GM06990 (cell line): ENCODE measurements around the gene TRMT10A.

Source experiments
- DNase-seq: peaks from one replicate; pipeline ENCODE4 v3.0.0-alpha.2; 2011; ENCODE audit not compliant: insufficient read length; ENCODE audit errors: extremely low read depth
- H3K27me3 ChIP-seq: replicated peaks from 2 replicates; pipeline ENCODE4 v1.6.0; 2011; ENCODE audit warnings: low read length; ENCODE audit not compliant: control insufficient read depth, insufficient read depth
- H3K36me3 ChIP-seq: 2 replicates; pipeline ENCODE4 v1.5.1; 2011; ENCODE audit warnings: low read length; ENCODE audit not compliant: control insufficient read depth, insufficient read depth
- H3K4me3 ChIP-seq: replicated peaks from 2 replicates; pipeline ENCODE4 v1.5.1; 2011; ENCODE audit warnings: low read depth, mild to moderate bottlenecking, control low read depth, low read length
- TF ChIP-seq, protein P1 (sequence below): IDR thresholded peaks from 2 replicates; pipeline ENCODE4 v1.5.1; 2011; ENCODE audit warnings: low read length, control low read depth, mild to moderate bottlenecking, inconsistent platforms; ENCODE audit not compliant: insufficient read depth, poor library complexity, severe bottlenecking

TRMT10A gene

DNA sequence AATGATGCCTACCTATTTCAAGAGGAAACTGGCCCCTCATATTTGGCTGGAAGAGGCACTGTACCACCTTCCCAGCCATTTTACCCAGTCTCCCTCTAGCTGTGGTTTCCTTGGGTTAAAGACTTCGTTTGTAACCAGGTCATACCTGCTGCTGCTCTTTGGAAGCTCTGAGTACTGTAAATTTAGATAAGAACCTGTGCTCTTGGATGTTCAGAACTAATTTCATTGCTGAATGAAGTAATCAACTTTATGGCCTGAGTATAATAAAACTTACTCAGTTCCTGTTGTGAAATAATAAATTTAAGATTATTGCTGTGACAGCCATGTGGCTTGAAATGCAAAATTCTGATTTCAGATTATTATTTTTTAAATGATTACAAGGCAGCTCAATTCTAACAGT is 23.0 kb upstream of the TRMT10A start:
- no peak overlapping the region for H3K4me3 ChIP-seq
- no peak for DNase-seq

DNA sequence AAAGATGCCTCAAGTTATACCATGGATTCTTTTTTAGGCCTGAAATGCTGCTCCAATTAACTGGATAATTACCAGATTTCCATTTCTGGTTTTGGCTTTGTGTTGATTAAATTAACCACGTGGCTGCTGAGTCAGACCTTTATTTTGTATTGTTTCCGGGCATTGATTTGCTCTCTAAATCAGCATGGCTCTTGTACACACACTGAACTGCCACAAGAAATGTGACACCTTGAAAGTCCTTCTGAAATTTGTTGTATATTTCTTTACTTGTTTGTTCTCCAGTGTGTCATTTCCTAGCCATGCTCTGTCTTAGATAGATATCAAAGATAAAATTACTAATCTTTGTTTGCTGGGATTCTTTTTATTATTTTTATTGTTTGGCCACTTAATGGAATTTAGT is 22.5 kb upstream of the TRMT10A start:
- Histone ChIP-seq H3K4me3 (no peak overlapping the region), H3K36me3 (no peaks in the 10 kb centered on the region), H3K27me3 (no peaks in the 10 kb centered on the region)
- no peak for DNase-seq
- TF ChIP-seq, protein P1, sequence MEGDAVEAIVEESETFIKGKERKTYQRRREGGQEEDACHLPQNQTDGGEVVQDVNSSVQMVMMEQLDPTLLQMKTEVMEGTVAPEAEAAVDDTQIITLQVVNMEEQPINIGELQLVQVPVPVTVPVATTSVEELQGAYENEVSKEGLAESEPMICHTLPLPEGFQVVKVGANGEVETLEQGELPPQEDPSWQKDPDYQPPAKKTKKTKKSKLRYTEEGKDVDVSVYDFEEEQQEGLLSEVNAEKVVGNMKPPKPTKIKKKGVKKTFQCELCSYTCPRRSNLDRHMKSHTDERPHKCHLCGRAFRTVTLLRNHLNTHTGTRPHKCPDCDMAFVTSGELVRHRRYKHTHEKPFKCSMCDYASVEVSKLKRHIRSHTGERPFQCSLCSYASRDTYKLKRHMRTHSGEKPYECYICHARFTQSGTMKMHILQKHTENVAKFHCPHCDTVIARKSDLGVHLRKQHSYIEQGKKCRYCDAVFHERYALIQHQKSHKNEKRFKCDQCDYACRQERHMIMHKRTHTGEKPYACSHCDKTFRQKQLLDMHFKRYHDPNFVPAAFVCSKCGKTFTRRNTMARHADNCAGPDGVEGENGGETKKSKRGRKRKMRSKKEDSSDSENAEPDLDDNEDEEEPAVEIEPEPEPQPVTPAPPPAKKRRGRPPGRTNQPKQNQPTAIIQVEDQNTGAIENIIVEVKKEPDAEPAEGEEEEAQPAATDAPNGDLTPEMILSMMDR, result no peak

More for the DNA sequence above, 23.0 kb upstream of the TRMT10A start:
- Histone ChIP-seq H3K27me3 (no peaks in the 10 kb centered on the region), H3K36me3 (no peaks in the 10 kb centered on the region)
- TF ChIP-seq, protein P1, result no peak

DNA sequence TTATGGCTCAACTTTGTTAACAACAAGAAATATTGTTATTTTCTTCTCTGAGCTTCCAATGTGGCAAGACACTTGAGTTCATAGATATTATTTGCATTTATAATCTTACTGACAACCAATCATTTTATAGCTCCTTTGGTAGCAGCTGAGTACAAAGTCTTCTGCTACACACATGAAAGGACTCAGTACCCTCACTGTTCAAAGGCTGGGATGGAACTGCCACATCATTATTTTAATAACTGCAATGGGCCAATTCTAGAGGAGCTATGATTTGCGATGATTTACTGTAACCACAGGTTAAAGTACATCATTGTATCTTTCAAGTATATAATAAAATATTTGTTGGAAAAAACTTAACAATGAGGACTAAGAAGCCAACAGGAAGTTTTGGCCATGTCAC is 21.7 kb upstream of the TRMT10A start:
- no peaks in the 10 kb centered on the region for H3K36me3 ChIP-seq
- DNase-seq, result no peak
- no peaks in the 10 kb centered on the region for H3K27me3 ChIP-seq
- TF ChIP-seq, protein P1, result no peak
- no peak overlapping the region for H3K4me3 ChIP-seq

DNA sequence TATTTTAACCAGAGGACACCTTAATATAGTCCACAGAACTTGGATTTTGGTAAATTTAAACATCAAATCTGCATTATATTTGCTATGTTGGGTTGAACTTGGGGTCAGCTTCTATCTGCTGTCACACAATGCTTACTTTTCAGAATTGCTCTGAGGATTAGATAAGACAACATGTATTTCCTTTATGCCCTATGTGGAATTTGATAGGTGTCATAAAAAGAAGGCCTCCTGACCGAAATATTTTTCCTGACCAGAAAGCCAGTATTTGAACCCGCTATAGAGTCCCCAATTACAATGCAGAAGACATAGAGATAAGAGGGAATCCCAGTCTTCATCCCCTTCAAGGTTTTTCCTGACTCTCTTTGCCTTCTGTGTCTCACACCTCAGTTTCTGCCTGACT is 14.9 kb upstream of the TRMT10A start:
- DNase-seq, result no peak
- Histone ChIP-seq H3K27me3 (no peaks in the 10 kb centered on the region), H3K4me3 (no peak overlapping the region), H3K36me3 (no peaks in the 10 kb centered on the region)
- TF ChIP-seq, protein P1, result no peak

DNA sequence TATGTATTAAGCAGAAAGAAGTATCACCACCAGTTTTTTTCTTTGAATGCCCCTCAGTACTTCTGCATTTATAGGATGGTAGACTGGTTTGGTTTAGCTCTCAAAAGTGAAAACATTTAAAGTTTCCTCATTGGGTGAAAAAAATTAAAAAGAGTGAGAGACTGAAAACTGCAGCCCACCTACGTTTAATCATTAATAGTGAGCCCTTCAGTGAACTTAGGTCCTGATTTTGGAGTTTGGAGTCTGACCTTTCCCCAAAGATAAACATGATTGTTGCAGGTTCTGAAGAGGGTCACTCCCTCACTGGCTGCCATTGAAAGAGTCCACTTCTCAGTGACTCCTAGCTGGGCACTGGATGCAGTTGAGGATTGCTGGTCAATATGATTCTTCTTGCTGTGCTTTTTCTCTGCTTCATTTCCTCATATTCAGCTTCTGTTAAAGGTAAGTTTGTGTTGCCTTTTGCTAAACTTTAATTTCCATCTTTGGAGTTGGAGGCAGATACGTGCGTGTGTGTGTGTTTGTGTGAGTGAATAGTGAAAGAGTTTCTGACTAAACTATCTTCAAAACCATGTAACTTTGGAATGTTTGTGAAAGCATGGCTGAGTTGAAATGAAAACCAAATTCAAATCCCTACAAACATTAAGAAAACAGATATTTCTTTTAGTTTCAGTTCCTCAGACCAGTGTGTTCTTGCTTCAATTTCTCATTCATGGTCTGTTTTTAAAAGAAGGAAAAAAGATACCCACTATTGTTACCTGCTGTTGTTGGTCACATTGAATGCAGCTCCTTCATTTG is 10.9 kb upstream of the TRMT10A start, which contains the start of gene MTTP:
TSS of gene MTTP (plus strand) at position 295 of the 795 bp plus-strand sequence. CDS start at position 381, 86 bp downstream.
- DNase-seq, result peak; percentile 24
- Histone ChIP-seq H3K36me3 (no peaks in the 10 kb centered on the region), H3K27me3 (no peaks in the 10 kb centered on the region), H3K4me3 (no peak within 1 kb of the TSS)
- TF ChIP-seq, protein P1, result no peak
